GM19438 (cell line): Measurements from ENCODE around the gene DSCAML1.
"Not testable (repeated sequence)": the region's sequence is repeated elsewhere in the genome, so short reads cannot be mapped to it uniquely, and the experiment has no call there.

Source experiments
- ATAC-seq: cut with Tn5 transposase; IDR thresholded peaks from one replicate; pipeline ENCODE4 v1.9.1; 2021; ENCODE audit warnings: low read depth; ENCODE audit not compliant: unreplicated experiment

The DSCAML1 gene

GRCh38 chr11:117766026-117766425 is 31.0 kb downstream of the DSCAML1 start:
- no peak for ATAC-seq

GRCh38 chr11:117765068-117765467 is 31.9 kb downstream of the DSCAML1 start:
- ATAC-seq, result no peak

- not testable (repeated sequence) for ATAC-seq
Observed at GRCh38 chr11:117763465-117763864, 33.6 kb downstream of the DSCAML1 start.

GRCh38 chr11:117761993-117762392 is 35.0 kb downstream of the DSCAML1 start:
- no peak for ATAC-seq

GRCh38 chr11:117759305-117759704 is 37.7 kb downstream of the DSCAML1 start:
- no peak for ATAC-seq

- ATAC-seq, result no peak
Observed at GRCh38 chr11:117754030-117754429, 43.0 kb downstream of the DSCAML1 start.

GRCh38 chr11:117752721-117753237 is 44.2 kb downstream of the DSCAML1 start:
- ATAC-seq, result no peak

- no peak for ATAC-seq
Observed at GRCh38 chr11:117752071-117752470, 44.9 kb downstream of the DSCAML1 start.

GRCh38 chr11:117750916-117751662 is 45.9 kb downstream of the DSCAML1 start:
- ATAC-seq, result no peak

- ATAC-seq, result no peak
Observed at GRCh38 chr11:117750357-117750756, 46.7 kb downstream of the DSCAML1 start.

- no peak for ATAC-seq
Observed at GRCh38 chr11:117749541-117749910, 47.5 kb downstream of the DSCAML1 start.

GRCh38 chr11:117748771-117749540 is 48.1 kb downstream of the DSCAML1 start:
- no peak for ATAC-seq

GRCh38 chr11:117747892-117748291 is 49.1 kb downstream of the DSCAML1 start:
- ATAC-seq, result no peak

GRCh38 chr11:117745346-117745745 is 51.7 kb downstream of the DSCAML1 start:
- no peak for ATAC-seq

GRCh38 chr11:117744471-117745150 is 52.4 kb downstream of the DSCAML1 start:
- ATAC-seq, result no peak

- ATAC-seq, result no peak
Observed at GRCh38 chr11:117743121-117743815, 53.7 kb downstream of the DSCAML1 start.

- no peak for ATAC-seq
Observed at GRCh38 chr11:117738246-117738957, 58.6 kb downstream of the DSCAML1 start.

- ATAC-seq, result no peak
Observed at GRCh38 chr11:117735350-117735977, 61.6 kb downstream of the DSCAML1 start.

- ATAC-seq, result no peak
Observed at GRCh38 chr11:117734601-117735024, 62.4 kb downstream of the DSCAML1 start.
